ENCODE data around the gene PCNX2.

The PCNX2 gene

GRCh38 chr1:233326811-233327650, 31.5 kb upstream of the PCNX2 start (continued):
- TF ChIP-seq ZNF114 (tag by site-specific recombination; IDR thresholded peaks at IDR 0.05): no peak
- TF ChIP-seq ZNF23 (tag by site-specific recombination; IDR thresholded peaks at IDR 0.05; ENCODE audit: borderline replicate concordance): no peak
- TF ChIP-seq ZNF837 (tag by site-specific recombination; IDR thresholded peaks at IDR 0.05): no peak
- no peak for TF ChIP-seq ZNF549 (tag by site-specific recombination; IDR thresholded peaks at IDR 0.05)
- TF ChIP-seq ZNF391 (tag by site-specific recombination; IDR thresholded peaks at IDR 0.05; ENCODE audit: borderline replicate concordance, low read depth): no peak
- no peak; the same call in none of the 2 replicates for TF ChIP-seq ZNF24 (tag by site-specific recombination; IDR thresholded peaks at IDR 0.05)
- TF ChIP-seq SETDB1 (IDR thresholded peaks at IDR 0.05; ENCODE audit: insufficient read length, low read length): no peak
- 0 out of 2 replicates have a peak, but pooled peaks have one; percentile 9 for TF ChIP-seq ZNF423 (tag by site-specific recombination; IDR thresholded peaks at IDR 0.05)
- TF ChIP-seq, protein P1, sequence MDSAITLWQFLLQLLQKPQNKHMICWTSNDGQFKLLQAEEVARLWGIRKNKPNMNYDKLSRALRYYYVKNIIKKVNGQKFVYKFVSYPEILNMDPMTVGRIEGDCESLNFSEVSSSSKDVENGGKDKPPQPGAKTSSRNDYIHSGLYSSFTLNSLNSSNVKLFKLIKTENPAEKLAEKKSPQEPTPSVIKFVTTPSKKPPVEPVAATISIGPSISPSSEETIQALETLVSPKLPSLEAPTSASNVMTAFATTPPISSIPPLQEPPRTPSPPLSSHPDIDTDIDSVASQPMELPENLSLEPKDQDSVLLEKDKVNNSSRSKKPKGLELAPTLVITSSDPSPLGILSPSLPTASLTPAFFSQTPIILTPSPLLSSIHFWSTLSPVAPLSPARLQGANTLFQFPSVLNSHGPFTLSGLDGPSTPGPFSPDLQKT (IDR thresholded peaks at IDR 0.05; ENCODE audit: borderline replicate concordance, low read depth, low read length): no peak
- TF ChIP-seq KLF10 (tag by site-specific recombination; IDR thresholded peaks at IDR 0.05): peak; percentile 81
- no peak; the same call in 1 of the 2 replicates for TF ChIP-seq ZNF660 (tag by site-specific recombination; IDR thresholded peaks at IDR 0.05)
- TF ChIP-seq ZNF10 (tag by site-specific recombination; IDR thresholded peaks at IDR 0.05): peak; percentile 30; the same call in 1 of the 2 replicates
- TF ChIP-seq ZNF623 (tag by site-specific recombination; IDR thresholded peaks at IDR 0.05): peak; percentile 16; the same call in 1 of the 2 replicates
- no peak for TF ChIP-seq ZNF26 (tag by site-specific recombination; IDR thresholded peaks at IDR 0.05)
- TF ChIP-seq ZNF530 (tag by site-specific recombination; IDR thresholded peaks at IDR 0.05; ENCODE audit: low read depth): no peak
- no peak for TF ChIP-seq ZNF221 (tag by site-specific recombination; IDR thresholded peaks at IDR 0.05; ENCODE audit: borderline replicate concordance)
- TF ChIP-seq HOXA7 (CRISPR knock-in tag; IDR thresholded peaks at IDR 0.05; ENCODE audit: borderline replicate concordance): no peak
- no peak for TF ChIP-seq ZNF768 (tag by site-specific recombination; IDR thresholded peaks at IDR 0.05)
- TF ChIP-seq ZNF626 (tag by site-specific recombination; IDR thresholded peaks at IDR 0.05): no peak
- TF ChIP-seq, protein P2, sequence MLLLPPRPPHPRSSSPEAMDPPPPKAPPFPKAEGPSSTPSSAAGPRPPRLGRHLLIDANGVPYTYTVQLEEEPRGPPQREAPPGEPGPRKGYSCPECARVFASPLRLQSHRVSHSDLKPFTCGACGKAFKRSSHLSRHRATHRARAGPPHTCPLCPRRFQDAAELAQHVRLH (tag by site-specific recombination; IDR thresholded peaks at IDR 0.05): peak; percentile 81
- no peak for TF ChIP-seq TRIM28 (IDR thresholded peaks at IDR 0.05; ENCODE audit: borderline replicate concordance, low read length)
- no peak for TF ChIP-seq ZNF645 (tag by site-specific recombination; IDR thresholded peaks at IDR 0.05)
- TF ChIP-seq, protein P3, sequence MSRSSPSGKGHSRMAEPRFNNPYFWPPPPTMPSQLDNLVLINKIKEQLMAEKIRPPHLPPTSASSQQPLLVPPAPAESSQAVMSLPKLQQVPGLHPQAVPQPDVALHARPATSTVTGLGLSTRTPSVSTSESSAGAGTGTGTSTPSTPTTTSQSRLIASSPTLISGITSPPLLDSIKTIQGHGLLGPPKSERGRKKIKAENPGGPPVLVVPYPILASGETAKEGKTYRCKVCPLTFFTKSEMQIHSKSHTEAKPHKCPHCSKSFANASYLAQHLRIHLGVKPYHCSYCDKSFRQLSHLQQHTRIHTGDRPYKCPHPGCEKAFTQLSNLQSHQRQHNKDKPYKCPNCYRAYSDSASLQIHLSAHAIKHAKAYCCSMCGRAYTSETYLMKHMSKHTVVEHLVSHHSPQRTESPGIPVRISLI (tag by site-specific recombination; IDR thresholded peaks at IDR 0.05): no peak
- peak; percentile 52; the same call in 1 of the 2 replicates for TF ChIP-seq ZNF843 (tag by site-specific recombination; IDR thresholded peaks at IDR 0.05)
- no peak for TF ChIP-seq ZNF202 (tag by site-specific recombination; IDR thresholded peaks at IDR 0.05; ENCODE audit: borderline replicate concordance)
- peak; percentile 94 for TF ChIP-seq ZBTB8A (tag by site-specific recombination; IDR thresholded peaks at IDR 0.05)
- peak; percentile 69; the same call in 1 of the 2 replicates for TF ChIP-seq ZNF501 (tag by site-specific recombination; IDR thresholded peaks at IDR 0.05)
- TF ChIP-seq IKZF3 (tag by site-specific recombination; IDR thresholded peaks at IDR 0.05): no peak
- peak; percentile 96; the same call in 1 of the 2 replicates for TF ChIP-seq KLF7 (tag by site-specific recombination; IDR thresholded peaks at IDR 0.05; ENCODE audit: borderline replicate concordance)
- TF ChIP-seq ZNF544 (tag by site-specific recombination; IDR thresholded peaks at IDR 0.05): no peak
- no peak for TF ChIP-seq ZNF266 (tag by site-specific recombination; IDR thresholded peaks at IDR 0.05; ENCODE audit: low read depth)
- TF ChIP-seq ZFHX2 (tag by site-specific recombination; conservative IDR thresholded peaks at IDR 0.05): peak; percentile 84
- peak; percentile 11; the same call in 1 of the 2 replicates for TF ChIP-seq ZBTB6 (tag by site-specific recombination; IDR thresholded peaks at IDR 0.05)
- peak; percentile 91 for TF ChIP-seq GLIS2 (tag by site-specific recombination; IDR thresholded peaks at IDR 0.05)
- TF ChIP-seq ZBTB20 (tag by site-specific recombination; IDR thresholded peaks at IDR 0.05): peak; percentile 49
